ENCODE measurements around the gene TIMMDC1.

TIMMDC1 gene

GRCh38 chr3:119469418-119470189 is 28.7 kb upstream of the TIMMDC1 start:
- TF ChIP-seq CTCF (IDR thresholded peaks at IDR 0.05; ENCODE audit: control insufficient read depth, insufficient read depth, low read depth, low read length, missing control alignments), result no peak
- no peak for DNase-seq (ENCODE audit: low read depth)
- H3K4me3 ChIP-seq (ENCODE audit: control insufficient read depth, low read depth, low read length), result peak overlapping the region; percentile 98

- no peak for TF ChIP-seq CTCF (IDR thresholded peaks at IDR 0.05; ENCODE audit: control insufficient read depth, insufficient read depth, low read depth, low read length, missing control alignments)
- no peak overlapping the region for H3K4me3 ChIP-seq (ENCODE audit: control insufficient read depth, low read depth, low read length)
- no peak for DNase-seq (ENCODE audit: low read depth)
Observed at GRCh38 chr3:119470866-119471265, 27.5 kb upstream of the TIMMDC1 start.

GRCh38 chr3:119481079-119481478 is 17.3 kb upstream of the TIMMDC1 start:
- TF ChIP-seq CTCF (IDR thresholded peaks at IDR 0.05; ENCODE audit: control insufficient read depth, insufficient read depth, low read depth, low read length, missing control alignments), result no peak
- no peak overlapping the region for H3K4me3 ChIP-seq (ENCODE audit: control insufficient read depth, low read depth, low read length)
- no peak for DNase-seq (ENCODE audit: low read depth)

- no peak for DNase-seq (ENCODE audit: low read depth)
- no peak for TF ChIP-seq CTCF (IDR thresholded peaks at IDR 0.05; ENCODE audit: control insufficient read depth, insufficient read depth, low read depth, low read length, missing control alignments)
- H3K4me3 ChIP-seq (ENCODE audit: control insufficient read depth, low read depth, low read length), result no peak overlapping the region
Observed at GRCh38 chr3:119483101-119483500, 15.2 kb upstream of the TIMMDC1 start.

GRCh38 chr3:119485563-119485962 is 12.8 kb upstream of the TIMMDC1 start:
- no peak overlapping the region for H3K4me3 ChIP-seq (ENCODE audit: control insufficient read depth, low read depth, low read length)
- no peak for TF ChIP-seq CTCF (IDR thresholded peaks at IDR 0.05; ENCODE audit: control insufficient read depth, insufficient read depth, low read depth, low read length, missing control alignments)
- no peak for DNase-seq (ENCODE audit: low read depth)

- TF ChIP-seq CTCF (IDR thresholded peaks at IDR 0.05; ENCODE audit: control insufficient read depth, insufficient read depth, low read depth, low read length, missing control alignments), result no peak
- no peak for DNase-seq (ENCODE audit: low read depth)
- no peak overlapping the region for H3K4me3 ChIP-seq (ENCODE audit: control insufficient read depth, low read depth, low read length)
Observed at GRCh38 chr3:119490153-119490552, 8.2 kb upstream of the TIMMDC1 start.

All from AG09309 (cell line).